ENCODE data around the gene DENND6A.

Gene DENND6A

DNA sequence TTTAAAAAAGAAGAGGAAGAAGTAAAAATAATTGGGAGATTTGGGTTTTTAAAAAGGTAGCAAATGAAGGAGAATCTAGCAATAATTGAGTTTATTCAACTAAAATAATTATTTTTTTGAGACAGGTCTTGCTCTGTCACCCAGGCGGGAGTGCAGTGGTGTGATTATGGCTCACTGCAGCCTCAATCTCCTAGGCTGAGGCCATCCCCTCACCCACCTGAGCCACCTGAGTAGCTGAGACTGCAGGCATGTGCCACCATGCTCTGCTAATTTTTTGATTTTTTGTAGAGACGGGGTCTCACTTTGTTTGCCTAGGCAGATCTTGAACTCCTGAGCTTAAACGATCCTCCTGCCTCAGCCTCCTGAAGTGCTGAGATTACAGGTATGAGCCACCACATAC, 68.1 kb downstream of the DENND6A start:
- TF ChIP-seq, protein P1, sequence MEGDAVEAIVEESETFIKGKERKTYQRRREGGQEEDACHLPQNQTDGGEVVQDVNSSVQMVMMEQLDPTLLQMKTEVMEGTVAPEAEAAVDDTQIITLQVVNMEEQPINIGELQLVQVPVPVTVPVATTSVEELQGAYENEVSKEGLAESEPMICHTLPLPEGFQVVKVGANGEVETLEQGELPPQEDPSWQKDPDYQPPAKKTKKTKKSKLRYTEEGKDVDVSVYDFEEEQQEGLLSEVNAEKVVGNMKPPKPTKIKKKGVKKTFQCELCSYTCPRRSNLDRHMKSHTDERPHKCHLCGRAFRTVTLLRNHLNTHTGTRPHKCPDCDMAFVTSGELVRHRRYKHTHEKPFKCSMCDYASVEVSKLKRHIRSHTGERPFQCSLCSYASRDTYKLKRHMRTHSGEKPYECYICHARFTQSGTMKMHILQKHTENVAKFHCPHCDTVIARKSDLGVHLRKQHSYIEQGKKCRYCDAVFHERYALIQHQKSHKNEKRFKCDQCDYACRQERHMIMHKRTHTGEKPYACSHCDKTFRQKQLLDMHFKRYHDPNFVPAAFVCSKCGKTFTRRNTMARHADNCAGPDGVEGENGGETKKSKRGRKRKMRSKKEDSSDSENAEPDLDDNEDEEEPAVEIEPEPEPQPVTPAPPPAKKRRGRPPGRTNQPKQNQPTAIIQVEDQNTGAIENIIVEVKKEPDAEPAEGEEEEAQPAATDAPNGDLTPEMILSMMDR (IDR thresholded peaks at IDR 0.05) = no peak

DNA sequence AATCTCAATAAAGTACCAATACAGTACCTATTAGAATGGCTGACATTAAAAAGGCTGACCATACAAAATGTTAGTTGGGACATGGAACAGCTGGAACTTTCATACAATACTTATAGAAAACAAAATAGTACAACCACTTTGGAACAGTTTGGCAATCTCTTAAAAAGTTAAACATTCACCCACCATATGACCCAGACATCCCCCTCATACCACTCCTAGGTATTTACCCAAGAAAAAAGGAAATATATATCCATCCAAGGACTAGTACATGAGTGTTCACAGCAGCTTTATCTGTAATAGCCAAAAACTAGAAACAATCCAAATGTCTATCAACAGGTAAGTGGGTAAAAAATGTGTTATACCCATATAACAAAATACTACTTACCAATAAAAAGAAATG, 70.5 kb downstream of the DENND6A start:
- TF ChIP-seq, protein P1 (IDR thresholded peaks at IDR 0.05) = no peak

DNA sequence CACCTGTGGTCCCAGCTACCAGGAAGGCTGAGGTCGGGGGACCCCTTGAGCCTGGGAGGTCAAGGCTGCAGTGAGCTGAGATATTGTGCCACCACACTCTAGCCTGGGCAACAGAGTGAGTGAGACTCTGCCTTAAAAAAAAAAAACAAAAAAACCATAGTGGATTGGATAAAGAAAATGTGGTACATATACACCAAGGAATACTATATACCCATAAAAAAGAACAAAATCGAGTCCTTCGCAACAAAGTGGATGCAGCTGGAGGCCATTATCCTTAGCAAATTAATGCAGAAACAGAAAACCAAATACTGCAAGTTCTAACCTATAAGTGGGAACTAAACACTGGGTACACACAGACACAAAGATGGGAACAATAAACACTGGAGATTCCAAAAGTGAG, 75.1 kb downstream of the DENND6A start:
- TF ChIP-seq, protein P1 (IDR thresholded peaks at IDR 0.05) = no peak

DNA sequence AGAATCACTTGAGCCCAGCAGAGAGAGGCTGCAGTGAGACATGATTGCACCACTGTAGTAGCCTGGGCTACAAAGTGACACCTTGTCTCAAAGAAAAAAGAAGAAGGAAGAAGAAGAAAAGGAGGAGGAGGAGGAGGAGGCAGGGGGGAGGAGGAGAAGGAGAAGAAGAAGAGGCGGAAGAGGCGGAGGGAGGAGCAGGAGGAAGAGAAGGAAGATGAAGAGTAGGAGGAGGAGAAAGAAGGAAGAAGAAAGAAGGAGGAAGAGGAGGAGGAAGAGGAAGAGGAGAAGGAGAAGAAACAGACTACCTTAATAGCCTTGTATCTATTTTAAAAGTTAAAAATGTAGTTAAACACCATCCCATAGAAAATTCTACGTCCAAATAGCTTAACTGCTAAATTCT, 76.6 kb downstream of the DENND6A start:
- TF ChIP-seq, protein P1 (IDR thresholded peaks at IDR 0.05) = no peak

DNA sequence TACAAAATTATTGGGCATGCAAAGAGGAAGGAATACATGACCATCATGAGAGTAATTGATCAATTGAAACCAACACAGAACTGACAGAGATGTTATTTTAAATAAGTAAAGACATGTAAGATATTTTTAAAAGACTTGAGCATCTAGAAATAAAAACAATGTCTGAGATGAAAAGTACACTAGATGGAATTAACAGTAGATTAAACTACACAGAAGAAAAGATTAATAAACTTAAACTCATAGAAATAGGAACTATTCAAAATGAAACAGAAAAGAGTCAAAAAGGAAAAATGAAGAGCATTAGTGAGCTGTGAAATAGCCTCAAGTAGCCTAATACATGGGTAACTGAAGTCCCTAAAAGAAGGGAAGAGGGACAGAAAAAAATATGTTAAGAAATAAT, 87.2 kb downstream of the DENND6A start:
- TF ChIP-seq, protein P1 (IDR thresholded peaks at IDR 0.05) = no peak

DNA sequence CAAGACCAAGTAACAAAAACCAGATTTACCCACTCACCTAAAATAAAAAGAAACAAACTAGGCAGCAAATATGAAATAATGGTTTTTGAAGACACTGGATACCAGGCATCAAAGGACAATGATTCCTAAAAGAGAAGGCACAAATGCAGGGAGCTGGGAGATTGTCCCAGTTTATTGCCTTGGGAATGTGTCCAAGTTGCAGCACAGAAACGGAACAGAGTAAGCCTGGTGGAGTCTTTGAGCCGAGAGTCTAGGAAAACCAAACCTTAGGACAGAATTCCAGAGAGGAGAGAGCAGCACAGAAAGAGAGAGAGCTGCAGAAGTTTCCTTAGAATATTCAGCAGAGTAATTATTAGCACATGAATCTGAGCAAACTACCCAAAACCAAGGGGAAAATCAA, 87.9 kb downstream of the DENND6A start:
- TF ChIP-seq, protein P1 (IDR thresholded peaks at IDR 0.05) = no peak

DNA sequence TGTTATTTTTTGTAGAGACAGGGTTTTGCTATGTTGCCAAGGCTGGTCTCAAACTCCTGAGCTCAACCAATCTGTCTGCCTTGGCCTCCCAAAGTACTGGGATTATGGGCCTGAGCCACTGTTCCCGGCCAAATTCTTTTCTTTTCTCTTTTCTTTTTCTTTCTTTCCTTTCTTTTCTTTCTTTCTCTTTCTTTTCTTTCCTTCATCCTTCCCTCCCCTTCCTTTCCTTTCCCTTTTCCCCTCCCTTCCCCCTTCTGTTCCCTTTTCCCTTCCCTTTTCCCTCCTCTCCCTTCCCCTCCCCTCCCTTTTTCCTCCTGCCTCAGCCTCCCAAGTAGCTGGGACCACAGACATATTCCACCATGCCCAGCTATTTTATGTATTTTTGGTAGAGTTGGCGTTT, 92.7 kb downstream of the DENND6A start:
- TF ChIP-seq, protein P1 (IDR thresholded peaks at IDR 0.05) = no peak

DNA sequence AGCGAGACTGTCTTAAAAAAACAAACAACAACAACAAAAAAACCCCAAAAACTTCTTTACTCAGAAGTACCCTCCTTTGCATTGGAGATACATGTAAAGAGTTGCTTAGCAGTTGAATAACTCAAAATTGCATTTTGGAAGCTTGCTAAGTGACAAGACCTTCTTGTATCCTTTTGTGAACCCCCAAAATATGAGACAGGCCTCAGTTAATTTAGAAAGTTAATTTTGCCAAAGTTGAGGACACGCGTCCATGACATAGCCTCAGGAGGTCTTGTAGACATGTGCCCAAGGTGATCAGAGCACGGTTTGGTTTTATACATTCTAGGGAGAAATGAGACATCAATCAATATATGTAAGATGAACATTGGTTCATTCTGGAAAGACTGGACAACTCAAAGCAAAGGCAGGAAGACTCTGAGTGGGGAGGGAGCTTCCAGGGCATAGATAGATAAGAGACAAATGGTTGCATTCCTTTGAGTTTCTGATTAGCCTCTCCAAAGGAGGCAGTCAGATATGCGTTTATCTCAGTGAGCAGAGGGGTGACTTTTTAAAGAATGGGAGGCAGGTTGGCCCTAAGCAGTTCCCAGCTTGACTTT, 94.0 kb downstream of the DENND6A start:
- TF ChIP-seq, protein P1 (IDR thresholded peaks at IDR 0.05) = no peak
